Activated CD8-positive, alpha-beta memory T cell treated with anti-CD3 and anti-CD28 coated beads for 1 hour (primary cell): Measurements from ENCODE around the gene PCYOX1L.
"Not testable (repeated sequence)": the region's sequence is repeated elsewhere in the genome, so short reads cannot be mapped to it uniquely, and the experiment has no call there.

Experiments used
- DNase-seq, 2 donors: peaks; one replicate each; pipeline ENCODE4 v3.0.0-alpha.2; 2020; ENCODE audit warnings: low read depth in 1 of 2; ENCODE audit errors: extremely low read depth in 1 of 2

PCYOX1L gene

GRCh38 chr5:149383399-149383798 is 25.6 kb downstream of the PCYOX1L start:
- DNase-seq, result no peak

- DNase-seq, result no peak
These were observed 28.3 kb downstream of the PCYOX1L start for GRCh38 chr5:149386166-149386565.

GRCh38 chr5:149387081-149387631 is 29.3 kb downstream of the PCYOX1L start:
- DNase-seq, result no peak

- DNase-seq, result no peak
These were observed 30.1 kb downstream of the PCYOX1L start for GRCh38 chr5:149387982-149388381.

GRCh38 chr5:149388498-149389190 is 30.8 kb downstream of the PCYOX1L start:
- no peak for DNase-seq

GRCh38 chr5:149389552-149390495 is 32.0 kb downstream of the PCYOX1L start:
- DNase-seq, result no peak

- DNase-seq, result not testable (repeated sequence)
These were observed 33.2 kb downstream of the PCYOX1L start for GRCh38 chr5:149391076-149391475.

GRCh38 chr5:149391524-149391923 is 33.7 kb downstream of the PCYOX1L start:
- DNase-seq, result no peak

GRCh38 chr5:149392718-149393117 is 34.9 kb downstream of the PCYOX1L start:
- DNase-seq, result no peak

- not testable (repeated sequence) for DNase-seq
These were observed 37.1 kb downstream of the PCYOX1L start for GRCh38 chr5:149394996-149395395.

- no peak for DNase-seq
These were observed 39.7 kb downstream of the PCYOX1L start for GRCh38 chr5:149397530-149397929.

- DNase-seq, result not testable (repeated sequence)
These were observed 41.0 kb downstream of the PCYOX1L start for GRCh38 chr5:149398747-149399266.

GRCh38 chr5:149399775-149400174 is 41.9 kb downstream of the PCYOX1L start:
- no peak for DNase-seq

GRCh38 chr5:149400304-149400703 is 42.5 kb downstream of the PCYOX1L start:
- no peak for DNase-seq

- DNase-seq, result no peak
These were observed 43.2 kb downstream of the PCYOX1L start for GRCh38 chr5:149401051-149401450.

GRCh38 chr5:149402291-149402690 is 44.4 kb downstream of the PCYOX1L start:
- DNase-seq, result no peak

GRCh38 chr5:149403923-149404745 is 46.3 kb downstream of the PCYOX1L start:
- no peak for DNase-seq

GRCh38 chr5:149404746-149405549 is 47.1 kb downstream of the PCYOX1L start:
- no peak for DNase-seq

GRCh38 chr5:149405550-149406202 is 47.8 kb downstream of the PCYOX1L start:
- no peak for DNase-seq
